ENCODE data around the gene CD38.
"Not testable (repeated sequence)": the region's sequence is repeated elsewhere in the genome, so short reads cannot be mapped to it uniquely, and the experiment has no call there.

CD38 gene

GRCh38 chr4:15778289-15779241 lies at the start of gene CD38:
TSS of gene CD38 (plus strand) at chr4:15778328. CDS start at chr4:15778415, 87 bp downstream.
- peak; percentile 68 to 79 for DNase-seq

DNA sequence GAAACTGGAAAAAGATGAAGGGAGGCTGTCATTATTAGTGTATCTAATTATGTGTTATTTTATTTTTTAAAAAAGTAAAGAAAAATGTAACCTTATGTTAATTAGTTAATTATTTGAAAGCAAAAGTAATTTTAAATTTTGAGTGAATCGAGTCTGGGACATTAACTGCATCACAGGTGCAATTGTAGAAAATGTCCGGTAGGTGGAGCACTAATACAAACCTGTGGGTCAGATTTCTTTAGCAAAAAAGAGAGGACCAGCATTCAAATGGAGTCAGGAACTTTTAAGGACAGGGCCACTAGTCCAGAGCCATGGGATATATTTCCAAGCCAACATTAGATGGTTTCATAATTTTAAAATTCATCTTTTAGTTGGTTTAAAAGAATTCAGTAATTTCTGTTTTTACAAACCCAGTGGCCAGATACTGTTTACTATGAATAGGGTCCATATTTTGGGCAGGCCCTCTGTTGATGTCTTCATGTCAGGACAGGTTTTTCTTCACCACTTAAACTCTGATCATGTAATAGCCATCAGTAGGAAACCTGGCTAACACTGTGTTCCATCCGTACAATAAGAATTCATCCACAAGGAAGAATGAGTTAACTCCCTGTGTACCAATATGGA lies 48.1 kb upstream of the CD38 start:
- DNase-seq = peak; percentile 62 to 74

DNA sequence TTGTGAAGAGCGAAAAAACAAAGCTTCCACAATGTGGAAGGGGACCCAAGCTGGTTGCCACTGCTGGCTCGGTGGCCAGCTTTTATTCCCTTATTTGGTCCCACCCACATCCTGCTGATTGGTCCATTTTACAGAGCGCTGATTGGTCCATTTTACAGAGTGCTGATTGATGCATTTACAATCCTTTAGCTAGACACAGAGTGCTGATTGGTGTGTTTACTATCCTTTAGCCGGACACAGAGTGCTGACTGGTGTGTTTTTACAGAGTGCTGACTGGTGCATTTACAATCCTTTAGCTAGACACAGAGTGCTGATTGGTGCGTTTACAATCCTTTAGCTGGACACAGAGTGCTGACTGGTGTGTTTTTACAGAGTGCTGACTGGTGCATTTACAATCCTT lies 45.1 kb upstream of the CD38 start:
- DNase-seq = not testable (repeated sequence)

DNA sequence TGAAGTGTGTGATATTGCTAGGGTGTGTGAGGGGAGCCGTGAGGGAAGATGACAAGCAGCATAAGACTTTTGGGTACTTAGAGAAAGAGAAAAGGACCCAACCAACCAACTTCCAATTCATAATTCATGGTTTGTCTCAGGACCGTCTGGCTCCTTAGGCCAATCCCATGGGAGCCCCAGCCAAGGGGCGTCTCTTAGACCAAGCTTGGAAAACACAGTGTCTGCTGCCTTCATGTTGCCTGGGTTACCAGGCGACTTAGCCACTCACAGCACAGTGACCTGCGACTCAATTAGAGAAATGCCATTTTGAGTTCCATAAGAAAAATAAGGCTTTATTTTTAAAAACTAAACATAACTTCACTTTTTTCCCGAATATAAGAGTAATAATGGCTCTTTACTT lies 42.6 kb upstream of the CD38 start:
- DNase-seq = no peak

- DNase-seq = no peak
Observed at GRCh38 chr4:15736514-15737050, 41.5 kb upstream of the CD38 start.

DNA sequence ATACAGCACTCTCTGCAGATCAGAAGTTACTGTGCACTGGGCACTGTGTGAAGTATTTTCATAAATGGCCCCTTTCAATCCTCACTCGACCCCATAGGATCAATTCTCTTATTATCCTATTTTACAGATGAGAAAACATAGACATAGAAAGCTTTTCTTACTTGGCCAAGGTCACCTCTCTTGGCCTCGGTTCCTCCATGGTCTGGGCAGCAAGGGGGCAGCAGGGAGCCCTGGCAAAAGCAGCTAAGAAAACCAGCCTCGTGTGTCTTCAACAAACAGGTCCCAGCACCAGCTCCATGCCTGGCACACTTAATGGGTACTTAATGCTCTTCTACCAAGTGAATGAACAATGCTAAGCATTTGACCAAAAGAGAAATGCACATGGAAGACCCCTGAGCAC lies 40.9 kb upstream of the CD38 start:
- DNase-seq = no peak

DNA sequence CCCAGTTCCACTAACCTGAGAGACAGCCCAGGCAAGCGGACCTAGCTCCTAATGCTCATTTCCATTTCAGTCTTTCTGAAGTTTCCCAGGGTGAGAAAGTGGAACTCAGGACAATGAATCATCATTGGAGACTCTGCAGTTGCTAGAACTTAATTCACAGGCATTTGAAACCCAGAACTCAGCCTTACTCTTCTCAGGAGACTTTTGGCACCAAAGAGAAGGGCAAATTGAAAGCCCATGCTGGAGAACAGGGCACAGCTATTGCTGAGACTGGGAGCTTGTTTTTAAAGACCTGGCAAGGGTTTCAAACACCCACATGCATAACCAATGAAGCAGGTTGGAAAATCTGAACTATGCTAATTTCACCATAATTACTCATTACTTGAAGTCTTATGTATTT lies 39.3 kb upstream of the CD38 start:
- DNase-seq = no peak

- DNase-seq = no peak
Observed at GRCh38 chr4:15740764-15741404, 37.2 kb upstream of the CD38 start.

- DNase-seq = no peak
Observed at GRCh38 chr4:15742083-15742582, 36.0 kb upstream of the CD38 start.

DNA sequence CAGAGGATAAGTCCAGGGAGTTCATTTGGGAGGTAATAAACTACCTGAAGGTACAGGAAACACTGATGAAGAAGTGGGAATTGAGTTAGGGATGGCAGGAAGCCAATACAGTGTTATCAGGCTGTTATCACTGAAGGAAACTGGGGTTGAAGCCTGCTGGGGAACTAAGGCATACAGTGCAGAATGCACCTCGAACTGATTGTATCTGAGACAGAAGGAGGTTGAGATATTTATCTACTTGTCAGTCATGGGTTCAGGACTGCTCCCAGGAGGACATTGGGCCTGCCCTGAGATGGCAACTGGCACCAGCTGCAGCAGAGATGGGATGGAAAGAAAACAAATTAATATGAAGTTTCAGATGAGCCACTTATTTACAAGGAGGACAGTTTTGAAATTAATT lies 35.5 kb upstream of the CD38 start:
- no peak for DNase-seq

DNA sequence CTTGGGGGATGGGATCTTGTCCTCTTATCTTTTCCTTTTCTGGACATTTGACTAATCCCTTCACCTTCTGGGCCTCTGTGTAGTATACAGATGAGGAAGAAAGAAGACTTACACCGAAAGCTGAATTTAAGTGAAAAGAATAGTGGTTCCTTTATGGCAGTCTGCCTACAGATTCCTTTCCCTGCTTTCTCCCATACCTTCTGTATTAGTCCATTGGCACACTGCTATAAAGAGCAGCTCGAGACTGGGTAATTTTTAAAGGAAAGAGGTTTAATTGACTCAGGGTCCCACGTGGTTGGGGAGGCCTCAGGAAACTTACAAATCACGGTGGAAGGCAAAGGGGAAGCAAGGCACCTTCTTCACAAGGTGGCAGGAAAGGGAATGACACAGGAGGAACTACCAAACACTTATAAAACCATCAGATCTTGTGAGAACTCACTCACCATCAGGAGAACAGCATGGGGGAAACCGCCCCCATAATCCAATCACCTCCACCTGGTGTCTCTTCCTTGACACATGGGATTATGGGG lies 34.0 kb upstream of the CD38 start:
- no peak for DNase-seq

GRCh38 chr4:15746110-15746509 lies 32.0 kb upstream of the CD38 start:
- peak in 1 of 2 experiments; percentile 3 for DNase-seq

DNA sequence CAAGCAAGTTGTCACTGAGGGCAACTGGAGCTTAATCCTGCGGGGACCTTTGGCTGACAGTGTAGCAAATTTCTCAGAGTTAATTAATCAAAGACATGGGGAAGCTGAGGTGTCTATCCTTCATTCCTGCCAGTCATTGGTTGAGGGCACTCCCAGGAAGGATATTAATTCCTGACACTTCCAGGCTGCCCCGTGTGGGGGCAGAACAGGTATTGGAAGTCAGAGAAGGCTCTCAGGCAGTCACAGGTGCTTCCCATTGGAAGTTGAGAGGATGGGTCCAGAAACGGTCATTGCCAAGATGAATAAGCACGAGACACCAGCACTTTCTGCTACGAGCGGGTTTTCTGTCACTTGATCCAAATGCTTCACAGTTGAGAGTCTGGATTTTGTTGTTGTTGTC lies 29.1 kb upstream of the CD38 start:
- DNase-seq = no peak

DNA sequence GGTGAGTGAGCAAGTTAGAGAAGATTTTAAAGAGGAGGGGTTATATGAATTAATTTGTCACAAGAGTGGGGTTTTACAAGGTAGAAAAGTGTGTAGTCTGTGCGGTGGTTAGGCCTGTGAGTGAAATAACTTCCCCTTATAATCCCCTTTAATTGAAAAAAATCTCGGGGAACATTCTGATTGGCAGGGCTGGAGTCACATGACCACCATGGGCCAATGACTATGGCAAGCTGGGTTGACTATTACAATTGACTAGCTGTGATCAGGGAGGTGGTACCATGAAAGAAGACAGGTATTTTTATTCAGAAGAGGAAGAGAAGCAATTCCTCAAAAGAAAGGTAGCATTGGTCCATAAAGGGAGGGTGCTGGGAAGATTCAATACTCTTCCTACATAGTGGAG lies 27.0 kb upstream of the CD38 start:
- DNase-seq = no peak

DNA sequence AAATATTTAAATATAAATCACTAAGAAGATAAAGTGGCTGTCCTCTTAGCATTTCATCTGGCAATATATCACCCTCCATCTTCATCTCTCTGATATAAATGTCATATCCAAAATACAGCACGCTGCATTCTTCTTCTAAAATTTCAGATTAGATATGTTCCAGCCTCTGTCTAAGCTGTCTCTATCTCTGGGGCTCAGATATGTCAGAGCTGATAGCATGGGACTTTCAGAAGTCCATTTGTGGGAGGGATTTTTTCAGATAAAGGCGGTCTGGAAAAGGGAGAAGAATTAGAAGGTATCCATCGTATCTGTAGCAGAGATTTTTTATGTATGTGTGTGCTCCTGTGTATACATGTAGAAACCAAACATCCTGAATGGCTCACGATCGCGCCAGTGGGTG lies 25.0 kb upstream of the CD38 start:
- no peak for DNase-seq

DNA sequence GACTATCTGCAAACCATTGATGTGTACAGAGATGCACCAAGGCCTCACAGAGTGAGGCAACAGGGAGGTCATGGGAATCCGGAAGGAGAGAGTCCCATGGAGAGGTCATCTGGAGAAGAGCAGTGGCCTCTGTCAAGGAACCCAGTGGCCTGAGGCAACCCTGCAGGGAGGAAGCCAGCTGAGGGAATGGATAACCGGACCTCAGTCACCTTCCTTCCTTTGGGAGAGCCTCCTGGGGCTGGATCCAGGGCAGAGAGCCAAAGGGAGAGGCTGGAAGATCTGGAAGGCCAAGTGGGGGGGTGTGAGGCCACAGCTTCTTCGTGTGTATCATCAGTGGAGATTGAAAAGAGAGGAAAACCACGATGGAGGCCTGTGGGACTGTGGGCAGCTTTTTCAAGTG lies 24.3 kb upstream of the CD38 start:
- DNase-seq = no peak

DNA sequence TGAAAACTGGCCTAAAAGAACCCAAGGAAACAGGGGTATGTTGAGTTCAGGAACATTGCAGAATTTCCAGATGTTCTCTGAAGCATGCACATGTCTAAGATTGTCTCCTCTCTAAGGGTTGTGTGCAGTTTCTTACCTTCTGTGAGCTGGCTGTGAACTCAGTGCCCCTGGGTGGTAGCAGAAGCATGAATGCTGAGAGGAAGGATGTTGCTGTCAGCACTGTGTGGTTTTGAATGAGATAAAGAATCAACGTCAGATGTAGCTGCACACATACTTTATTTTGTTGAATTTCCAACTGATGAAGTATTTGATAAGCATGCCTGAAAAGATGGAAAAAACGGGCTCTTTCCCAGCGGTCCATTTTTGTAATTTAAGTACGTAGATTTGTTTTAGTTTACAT lies 23.8 kb upstream of the CD38 start:
- peak; percentile 29 to 34 for DNase-seq

GRCh38 chr4:15755321-15756155 lies 22.6 kb upstream of the CD38 start:
- no peak for DNase-seq

GRCh38 chr4:15756361-15756861 lies 21.7 kb upstream of the CD38 start:
- DNase-seq = peak; percentile 95 to 98

DNA sequence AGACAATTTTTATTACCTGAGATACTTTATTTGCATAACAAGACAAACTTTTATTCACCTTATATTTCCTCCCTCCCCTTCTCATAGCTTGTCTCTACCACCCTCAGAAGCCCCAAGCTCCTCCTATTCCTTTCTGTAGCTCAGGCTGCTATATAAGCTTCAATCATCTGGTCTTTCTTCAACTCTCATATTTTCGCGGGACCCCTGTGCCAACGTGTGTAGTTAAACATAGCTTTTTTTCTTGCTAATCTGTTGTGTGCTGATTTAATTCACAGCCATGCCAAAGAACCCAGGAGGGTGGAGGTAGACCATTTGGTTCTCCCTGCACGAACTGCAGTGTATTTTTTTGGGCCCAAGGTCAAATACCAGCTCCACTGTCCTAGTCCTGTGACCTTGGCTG lies 21.1 kb upstream of the CD38 start:
- no peak for DNase-seq

DNA sequence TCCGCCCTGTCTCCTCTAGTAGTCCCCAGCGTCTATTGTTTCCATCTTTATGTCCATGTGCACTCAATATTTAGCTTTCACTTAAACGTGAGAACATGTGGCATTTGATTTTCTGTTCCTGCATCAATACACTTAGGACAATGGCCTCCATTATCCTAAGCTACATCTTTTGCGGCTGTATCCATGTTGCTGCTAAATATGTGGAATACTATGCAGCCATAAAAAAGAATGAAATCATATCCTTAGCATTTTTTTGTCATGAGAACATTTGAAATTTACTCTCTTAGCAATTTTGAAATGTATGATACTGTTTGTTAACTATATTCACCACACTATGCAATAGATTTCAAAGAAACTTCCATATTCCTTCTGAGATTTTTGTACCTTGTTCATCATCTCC lies 19.8 kb upstream of the CD38 start:
- no peak for DNase-seq

GRCh38 chr4:15762460-15762859 lies 15.7 kb upstream of the CD38 start:
- DNase-seq = peak in 1 of 2 experiments; percentile 3

Data from AML-193 (cell line).